ENCODE data around the gene LRRC3C.
"Not testable (repeated sequence)": the region's sequence is repeated elsewhere in the genome, so short reads cannot be mapped to it uniquely, and the experiment has no call there.

The LRRC3C gene

DNA sequence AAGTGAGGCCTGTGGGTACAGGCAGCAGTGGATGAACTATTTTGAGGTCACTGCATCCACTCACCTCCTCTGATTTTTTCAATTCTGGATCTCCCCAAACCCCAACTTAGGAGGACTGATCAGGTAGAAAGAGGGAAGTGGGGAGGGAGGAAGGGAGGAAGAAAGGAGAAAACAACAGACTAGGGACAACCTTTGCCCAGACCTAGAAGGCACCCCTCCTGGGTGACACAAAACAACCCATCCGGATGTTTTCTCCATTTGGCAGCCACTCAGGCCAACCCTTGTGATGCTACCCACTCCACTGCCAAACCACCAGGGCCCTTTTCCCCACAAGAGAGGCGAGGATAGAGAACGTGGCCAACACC, 2.9 kb upstream of the LRRC3C start:
- DNase-seq = no peak

DNA sequence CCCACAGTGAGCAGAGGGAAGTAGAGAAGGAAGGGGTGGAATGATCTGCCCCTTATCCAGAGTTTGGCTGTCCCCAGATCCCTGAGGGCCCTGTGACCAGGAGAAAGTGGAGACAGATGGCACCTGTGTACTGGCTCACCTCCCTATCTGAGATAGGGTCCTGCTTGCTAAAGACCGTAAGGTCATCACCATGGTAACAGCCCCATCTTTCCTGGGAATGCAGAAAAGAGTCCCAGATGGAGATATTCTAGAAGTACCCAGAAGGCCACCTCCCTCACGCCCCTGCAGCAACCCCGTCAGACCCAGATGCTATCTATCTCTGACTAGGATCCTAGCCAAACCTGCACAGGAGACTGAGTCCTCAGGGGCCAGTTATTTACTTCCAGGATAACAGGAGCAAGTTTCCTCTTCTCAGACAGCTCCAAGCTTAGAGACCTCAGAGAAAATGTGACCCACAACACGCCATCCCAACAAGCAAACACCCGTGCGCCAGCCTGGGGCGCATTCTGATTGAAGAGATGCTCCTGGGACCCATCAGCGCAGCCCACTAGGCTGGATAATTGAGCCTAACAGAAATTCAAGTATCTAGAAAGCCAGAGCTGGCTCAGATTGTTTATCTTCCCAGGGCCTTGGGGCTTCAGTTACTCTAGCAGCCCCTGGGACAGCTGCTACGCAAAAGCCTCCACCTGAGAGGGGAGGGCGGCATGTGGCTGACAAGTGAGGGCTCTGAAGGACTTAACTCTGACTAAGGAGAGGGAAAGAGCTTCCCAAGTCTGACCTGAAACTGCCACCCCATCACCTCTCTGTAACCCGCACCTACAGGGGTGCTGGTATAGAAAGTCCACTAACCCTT, 2.0 kb upstream of the LRRC3C start:
- no peak for DNase-seq

- no peak for DNase-seq
Measured at GRCh38 chr17:39926135-39926587, 1.4 kb upstream of the LRRC3C start.

- peak; percentile 29 for DNase-seq
Measured at GRCh38 chr17:39926588-39927100, 888 bp upstream of the LRRC3C start.

DNA sequence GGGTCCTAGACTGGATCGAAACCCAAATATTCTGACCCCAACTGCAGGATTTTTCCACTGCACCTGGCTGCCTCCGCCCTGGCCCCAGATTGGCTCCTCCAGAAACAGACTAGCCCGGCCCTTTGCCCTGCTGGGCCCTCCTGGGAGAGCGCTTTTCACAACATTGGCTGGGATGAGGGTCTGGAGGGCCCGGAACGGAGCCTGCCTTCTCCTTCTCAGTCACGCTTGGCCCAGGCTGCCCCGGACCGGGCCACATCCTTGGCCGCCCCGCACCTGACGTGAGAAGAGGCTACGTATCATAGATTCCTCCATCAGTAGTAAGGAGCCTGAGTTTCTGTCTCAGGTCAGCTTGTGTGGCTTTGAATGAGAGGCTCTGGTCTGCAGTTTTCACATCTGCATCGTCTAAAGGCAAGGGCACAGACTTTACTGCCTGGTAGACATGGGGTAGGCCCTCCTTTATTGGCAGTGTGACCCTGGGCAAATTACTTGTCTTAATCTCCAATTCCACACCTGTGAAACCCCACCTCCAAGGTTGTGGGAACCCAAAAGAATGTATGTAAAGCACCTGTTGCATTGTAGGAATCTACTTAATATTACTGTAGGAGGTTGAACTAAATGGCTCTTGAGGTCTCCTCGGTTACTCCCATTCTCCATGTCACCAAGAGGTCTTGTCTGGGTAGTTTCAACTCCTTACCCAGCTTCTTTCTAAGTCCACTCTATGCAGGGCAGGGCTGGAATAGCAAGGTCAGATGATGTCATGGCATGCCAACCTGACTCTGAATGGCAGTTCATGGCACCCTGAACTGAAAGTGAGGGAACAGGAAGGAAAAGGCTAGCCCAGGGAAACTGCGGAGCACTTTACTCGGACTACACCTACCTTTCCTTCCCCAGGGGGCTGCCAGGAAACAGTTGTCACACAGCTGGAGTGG, 661 bp downstream of the LRRC3C start:
- DNase-seq = no peak

DNA sequence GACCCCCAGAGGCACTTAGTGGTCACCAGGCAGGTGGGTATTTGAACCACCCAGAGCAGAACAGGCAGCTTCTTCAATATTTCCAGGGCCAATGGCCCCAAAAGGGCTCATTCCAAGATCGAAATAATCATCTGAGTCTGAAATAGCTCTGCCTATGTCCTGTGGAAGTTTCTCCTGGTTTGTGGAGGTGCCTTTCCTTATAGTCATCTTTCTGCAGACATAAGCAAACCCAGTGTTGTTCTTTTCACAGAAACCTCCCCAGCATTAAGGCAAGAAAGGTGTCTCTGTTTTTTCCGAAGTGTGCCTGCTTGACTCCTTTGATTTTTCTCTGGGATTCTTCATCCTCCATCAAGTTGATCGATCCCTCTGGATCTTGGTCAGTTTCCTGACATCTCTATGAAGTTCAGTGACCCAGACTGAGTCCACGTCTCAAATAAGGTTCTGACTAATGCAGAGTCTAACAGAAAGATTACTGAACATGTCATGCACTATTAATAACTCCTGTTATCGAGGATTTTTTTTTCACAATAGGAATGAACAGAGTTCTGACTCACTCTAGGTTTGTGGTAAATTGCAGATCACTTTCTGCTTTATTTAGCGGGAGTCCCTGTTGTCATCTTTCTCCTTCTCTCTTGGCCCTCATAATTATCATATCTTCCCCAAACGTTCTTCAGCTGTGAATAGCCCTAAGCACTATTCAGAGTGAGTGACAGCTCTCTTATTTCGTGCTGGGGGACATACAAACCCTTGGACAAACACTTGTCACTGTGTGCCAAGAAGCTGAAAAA, 1.5 kb downstream of the LRRC3C start:
- DNase-seq = no peak

- DNase-seq = no peak
Measured at GRCh38 chr17:39929646-39930407, 2.3 kb downstream of the LRRC3C start.

DNA sequence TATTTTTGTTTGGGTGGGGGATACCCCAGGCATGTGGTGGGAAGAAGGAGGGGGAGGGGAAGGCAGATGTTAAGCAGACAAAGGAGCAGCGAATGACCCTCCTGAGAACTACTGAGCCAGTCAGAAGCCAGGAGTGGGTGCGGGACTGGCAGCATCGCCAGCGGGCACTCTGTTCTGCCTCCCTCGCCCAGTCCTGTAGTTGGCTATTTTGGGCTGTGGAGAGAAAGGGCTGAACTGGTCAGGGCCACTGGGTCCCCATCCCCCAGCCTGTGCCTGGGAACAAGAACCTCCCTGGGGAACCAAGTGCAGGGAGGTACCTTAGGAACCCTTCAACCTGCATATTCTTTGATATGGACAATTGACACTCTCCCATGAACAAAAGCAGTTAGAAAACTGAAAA, 6.4 kb downstream of the LRRC3C start:
- DNase-seq = no peak

DNA sequence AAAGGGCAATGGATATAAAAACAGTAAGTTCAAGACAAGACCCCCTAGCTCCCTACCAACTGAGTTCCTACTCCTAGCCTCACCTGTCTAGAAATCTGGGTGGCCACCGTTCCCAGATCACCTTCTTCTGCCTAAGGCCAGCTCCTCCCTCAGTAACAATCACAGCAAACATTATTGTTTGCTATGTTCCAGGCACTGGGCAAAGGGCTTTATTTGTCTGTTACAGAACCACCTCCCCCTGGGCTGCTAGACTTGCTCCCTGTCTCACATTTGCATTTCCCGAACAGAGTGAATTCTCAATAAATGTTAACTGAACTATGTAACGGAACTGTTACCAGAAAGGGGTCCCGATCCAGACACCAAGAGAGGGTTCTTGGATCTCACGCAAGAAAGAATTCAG, 6.8 kb downstream of the LRRC3C start:
- DNase-seq = no peak

DNA sequence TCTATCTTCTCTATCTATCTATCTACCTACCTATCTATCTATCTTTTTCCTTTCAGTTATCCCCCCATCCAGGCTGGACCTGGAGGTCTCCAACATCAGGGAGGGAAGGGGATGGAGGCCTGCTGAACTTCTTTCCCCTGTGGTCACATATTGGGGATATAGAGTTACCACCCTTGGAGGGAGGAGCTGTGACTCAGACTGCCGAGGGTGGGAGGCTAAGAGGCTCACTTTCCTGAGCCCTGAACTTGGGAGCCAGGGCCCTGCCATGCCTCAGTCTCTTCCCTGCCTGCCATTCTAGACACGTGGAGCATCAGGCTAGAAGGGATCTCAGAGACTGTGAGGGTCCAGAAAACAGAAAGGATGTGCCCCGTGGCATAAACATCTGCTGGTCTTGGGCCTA, 8.4 kb downstream of the LRRC3C start:
- no peak for DNase-seq

DNA sequence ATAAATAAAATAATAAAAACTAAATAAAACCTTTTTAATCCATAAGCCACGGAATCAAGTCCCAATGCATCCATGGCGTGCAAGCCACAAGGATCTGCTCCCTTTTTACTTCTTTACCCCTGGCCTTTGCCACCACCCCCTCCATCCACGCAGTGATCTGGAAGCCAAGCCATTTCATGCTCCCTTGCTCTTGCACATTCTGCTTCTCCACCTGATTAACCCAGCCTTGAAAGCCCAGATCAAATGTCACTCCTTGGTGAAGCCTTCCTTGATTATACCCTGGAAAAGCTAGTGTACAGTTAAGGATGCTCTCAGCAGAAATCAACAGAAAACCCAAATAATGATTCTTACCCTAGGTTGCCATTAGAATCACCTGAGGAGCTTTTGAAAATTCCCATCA, 9.9 kb downstream of the LRRC3C start:
- DNase-seq = no peak

DNA sequence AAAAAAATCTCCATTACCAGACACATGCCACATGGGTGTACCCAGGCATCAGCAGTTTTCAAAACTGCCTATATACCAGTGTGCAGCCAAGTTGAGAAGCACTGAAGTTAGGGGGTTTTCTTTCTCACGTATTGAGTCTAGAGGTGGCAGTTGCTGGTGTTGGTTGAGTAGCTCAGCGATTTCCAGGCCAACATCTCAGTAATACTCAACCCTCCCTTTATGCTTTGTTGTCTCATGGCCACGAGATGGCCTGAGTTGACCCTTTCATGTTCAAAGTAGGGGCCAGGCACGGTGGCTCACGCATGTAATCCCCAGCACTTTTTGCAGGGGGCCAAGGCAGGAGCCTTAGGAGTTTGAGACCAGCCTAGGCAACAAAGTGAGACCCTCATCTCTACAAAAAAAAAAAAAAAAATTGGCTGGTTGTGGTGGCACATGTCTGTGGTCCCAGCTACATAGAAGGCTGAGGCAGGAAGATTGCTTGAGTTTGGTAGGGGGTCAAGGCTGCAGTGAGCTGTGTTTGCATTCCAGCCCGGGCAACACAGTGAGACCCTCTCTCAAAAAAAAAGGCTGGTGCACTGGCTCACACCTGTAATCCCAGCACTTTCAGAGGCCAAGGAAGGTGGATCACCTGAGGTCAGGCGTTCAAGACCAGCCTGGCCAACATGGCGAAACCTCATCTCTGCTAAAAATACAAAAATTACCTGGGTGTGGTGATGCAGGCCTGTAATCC, 10.8 kb downstream of the LRRC3C start:
- no peak for DNase-seq

GRCh38 chr17:39939106-39939505, 11.6 kb downstream of the LRRC3C start:
- no peak for DNase-seq

- DNase-seq = no peak
Measured at GRCh38 chr17:39939588-39940419, 12.3 kb downstream of the LRRC3C start.

DNA sequence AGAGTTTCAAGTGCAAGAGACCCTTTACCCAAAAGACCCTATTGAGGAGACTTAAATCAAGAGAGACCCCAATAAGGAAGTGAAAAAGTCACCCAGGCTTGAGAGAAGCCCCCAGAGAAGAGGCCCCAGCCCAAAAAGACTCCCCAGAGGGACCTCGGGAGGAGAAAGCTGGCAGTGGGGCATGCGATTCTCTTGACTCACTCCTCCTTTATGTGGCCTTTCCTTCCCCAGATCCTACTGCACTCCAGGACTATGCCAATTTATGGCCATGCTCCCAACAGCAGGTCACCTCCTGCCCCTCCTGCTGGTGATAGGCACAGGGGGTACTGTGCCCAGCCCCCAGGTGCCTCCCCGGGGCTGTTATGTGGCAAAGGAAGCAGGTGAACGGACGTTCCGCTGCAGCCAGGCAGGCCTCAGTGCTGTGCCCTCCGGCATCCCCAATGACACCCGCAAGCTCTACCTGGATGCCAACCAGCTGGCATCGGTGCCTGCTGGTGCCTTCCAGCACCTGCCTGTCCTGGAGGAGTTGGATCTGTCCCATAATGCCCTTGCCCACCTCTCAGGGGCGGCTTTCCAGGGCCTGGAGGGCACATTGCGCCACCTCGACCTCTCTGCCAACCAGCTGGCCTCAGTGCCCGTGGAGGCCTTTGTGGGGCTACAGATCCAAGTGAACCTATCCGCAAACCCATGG, 16.3 kb downstream of the LRRC3C start:
- DNase-seq = no peak

DNA sequence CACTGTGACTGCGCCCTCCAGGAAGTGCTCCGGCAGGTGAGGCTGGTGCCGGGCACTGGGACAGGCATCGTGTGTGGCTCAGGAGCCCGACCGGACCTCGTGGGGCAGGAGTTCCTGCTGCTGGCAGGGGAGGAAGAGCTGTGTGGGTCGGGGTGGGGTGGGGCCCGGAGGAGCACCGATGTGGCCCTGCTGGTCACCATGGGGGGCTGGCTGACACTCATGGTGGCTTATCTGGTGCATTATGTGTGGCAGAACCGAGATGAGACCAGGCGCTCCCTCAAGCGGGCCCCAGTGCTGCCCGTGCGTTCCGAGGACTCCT, 16.8 kb downstream of the LRRC3C start:
- DNase-seq = no peak

DNA sequence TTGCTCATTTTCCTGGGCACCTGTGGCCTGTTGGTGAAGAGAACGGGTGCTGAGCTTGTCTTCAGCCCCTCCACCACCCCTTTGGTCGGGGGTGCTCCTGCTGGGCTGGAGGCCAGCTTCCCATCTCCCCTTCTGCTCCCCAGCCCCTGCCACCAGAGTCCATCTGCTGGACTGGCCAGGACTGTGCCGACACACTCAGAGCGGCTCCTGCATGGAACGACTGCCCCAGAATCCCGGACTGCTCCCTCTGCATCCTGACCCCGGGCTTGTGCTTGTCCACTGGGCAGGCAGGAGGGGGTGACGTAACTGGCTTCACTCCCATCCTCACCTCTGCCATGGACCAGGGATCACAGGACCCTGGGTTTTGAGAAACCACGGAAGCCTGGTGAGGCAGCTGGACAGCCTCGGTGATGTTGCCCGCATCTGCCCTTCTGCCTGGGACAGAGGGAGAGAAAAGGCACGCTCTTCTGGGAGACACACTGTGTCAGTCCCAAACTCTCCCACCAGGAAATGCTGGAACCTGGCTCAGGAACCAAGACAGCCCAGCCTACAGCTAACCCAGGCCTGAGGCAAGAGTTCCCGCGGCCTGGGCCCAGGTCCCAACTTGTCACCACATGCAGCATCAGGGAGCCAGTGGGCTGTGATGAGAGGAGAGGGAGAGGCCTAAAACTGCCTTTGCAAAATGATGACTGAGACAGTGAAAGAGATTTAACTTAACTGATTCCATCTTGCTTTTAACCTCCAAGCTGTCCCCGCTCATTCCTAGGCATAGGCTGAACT, 19.2 kb downstream of the LRRC3C start:
- no peak for DNase-seq

- DNase-seq = not testable (repeated sequence)
Measured at GRCh38 chr17:39948489-39948828, 20.9 kb downstream of the LRRC3C start.

GRCh38 chr17:39949028-39949427, 21.5 kb downstream of the LRRC3C start:
- no peak for DNase-seq

Data from activated gamma-delta T cell (primary cell).